B cell (primary cell): ENCODE measurements around the gene RSBN1L. TPM values are rescaled to one million over a fixed set of nuclear protein-coding genes. Genes with fewer than 3 reads are reported as not detected.

ENCODE experiments used
- ATAC-seq: fragments of 200-7000 bp; cut with Tn5 transposase; one replicate; pipeline ENCODE4 v1.10.0; 2021; ENCODE audit warnings: low read depth, mild to moderate bottlenecking, moderate number of reproducible peaks, moderate library complexity
- CTCF ChIA-PET: fragments of 350-600 bp; sonication (Branson Sonifier 250); formaldehyde crosslinking; loops from one replicate; lab custom pipeline; 2021; ENCODE audit warnings: antibody characterized with exemption, inconsistent platforms; lab: Charles Lee
- POLR2A ChIA-PET: fragments of 350-600 bp; sonication (Branson Sonifier 250); formaldehyde crosslinking; loops from one replicate; lab custom pipeline; 2021; ENCODE audit warnings: antibody characterized with exemption; lab: Charles Lee
- DNase-seq: peaks from one replicate; pipeline ENCODE4 v3.0.0; 2013
- H2AFZ ChIP-seq: 2 replicates; pipeline ENCODE4 v1.6.1; 2012; ENCODE audit warnings: mild to moderate bottlenecking, low read depth, low read length; ENCODE audit not compliant: insufficient read depth, poor library complexity, severe bottlenecking
- H3K27ac ChIP-seq, 2 donors: 1 replicate in 1 of 2; 2 replicates in 1 of 2; pipeline ENCODE4 v1.5.1; 2012 to 2013; ENCODE audit warnings: low read length in 2 of 2, mild to moderate bottlenecking in 2 of 2, moderate library complexity in 1 of 2
- H3K27me3 ChIP-seq, 4 experiments: fragments of 200-600 bp in 1 of 4; sonication (generic) in 1 of 4; replicated peaks in 1 of 4; 1 replicate in 2 of 4; 2 replicates in 2 of 4; pipeline versions ENCODE4 v1.6.1 to v1.7.0; 2013 to 2016; ENCODE audit warnings: low read length in 3 of 4, mild to moderate bottlenecking in 2 of 4, mixed read lengths in 1 of 4, moderate library complexity in 1 of 4; ENCODE audit not compliant: insufficient read depth in 4 of 4, control insufficient read depth in 3 of 4; ENCODE audit errors: control extremely low read depth in 1 of 4
- H3K36me3 ChIP-seq, 2 experiments: replicated peaks in 1 of 2; 1 replicate in 1 of 2; 2 replicates in 1 of 2; pipeline versions ENCODE4 v1.6.1 to v1.7.1; 2013; ENCODE audit warnings: low read length in 1 of 2; ENCODE audit not compliant: insufficient read depth in 2 of 2, control insufficient read depth in 1 of 2; ENCODE audit errors: control extremely low read depth in 1 of 2, extremely low read depth in 1 of 2
- H3K4me1 ChIP-seq, 2 donors: fragments of 200-600 bp in 1 of 2; sonication (generic) in 1 of 2; 1 replicate in 1 of 2; 2 replicates in 1 of 2; pipeline versions ENCODE4 v1.5.1 to v1.6.1; 2013 to 2017; ENCODE audit warnings: low read length in 2 of 2; ENCODE audit not compliant: control insufficient read depth in 2 of 2, insufficient read depth in 2 of 2
- H3K4me2 ChIP-seq: replicated peaks from 2 replicates; pipeline ENCODE3; 2012; ENCODE audit warnings: mild to moderate bottlenecking, low read depth, low read length; ENCODE audit not compliant: poor library complexity, severe bottlenecking
- H3K4me3 ChIP-seq, 5 experiments: fragments of 200-600 bp in 1 of 5; sonication (generic) in 1 of 5; 1 replicate in 3 of 5; 2 replicates in 2 of 5; pipeline versions ENCODE4 v1.5.1 to v1.7.0; 2011 to 2016; ENCODE audit warnings: low read length in 4 of 5, mild to moderate bottlenecking in 4 of 5, low read depth in 2 of 5, control low read depth in 1 of 5, moderate library complexity in 1 of 5; ENCODE audit not compliant: insufficient read depth in 1 of 5; ENCODE audit errors: control extremely low read depth in 1 of 5, extremely low read depth in 1 of 5
- H3K79me2 ChIP-seq: fragments of 200-600 bp; sonication (generic); one replicate; pipeline ENCODE4 v1.6.0; 2016; ENCODE audit warnings: low read length; ENCODE audit not compliant: control insufficient read depth, insufficient read depth
- H3K9ac ChIP-seq: fragments of 200-600 bp; sonication (generic); 2 replicates; pipeline ENCODE4 v1.6.1; 2017; ENCODE audit warnings: mild to moderate bottlenecking, low read length, moderate library complexity
- H3K9me3 ChIP-seq, 3 donors: one replicate each; pipeline versions ENCODE4 v1.6.1 to v1.7.1; 2013; ENCODE audit warnings: low read length in 2 of 3; ENCODE audit not compliant: control insufficient read depth in 2 of 3, insufficient read depth in 1 of 3; ENCODE audit errors: control extremely low read depth in 1 of 3
- H4K20me1 ChIP-seq: 2 replicates; pipeline ENCODE4 v1.6.0; 2012; ENCODE audit warnings: mild to moderate bottlenecking, low read length; ENCODE audit not compliant: insufficient read depth, control insufficient read depth, poor library complexity, severe bottlenecking
- H3K27ac Mint-ChIP-seq: one replicate; pipeline ENCODE4 v1.8.0; 2021; ENCODE audit warnings: mixed read lengths
- H3K27me3 Mint-ChIP-seq: one replicate; pipeline ENCODE4 v1.8.0; 2021; ENCODE audit warnings: mixed read lengths
- H3K4me1 Mint-ChIP-seq: one replicate; pipeline ENCODE4 v1.8.0; 2021; ENCODE audit warnings: mixed read lengths
- H3K4me3 Mint-ChIP-seq: one replicate; pipeline ENCODE4 v1.8.0; 2021; ENCODE audit warnings: mixed read lengths
- H3K9me3 Mint-ChIP-seq: one replicate; pipeline ENCODE4 v1.8.0; 2022; ENCODE audit warnings: mixed read lengths; ENCODE audit not compliant: insufficient read depth
- EZH2 ChIP-seq: IDR thresholded peaks from 2 replicates; pipeline ENCODE4 v1.6.1; 2012; ENCODE audit warnings: borderline replicate concordance, low read depth, mild to moderate bottlenecking, moderate library complexity, low read length; ENCODE audit not compliant: insufficient read depth, poor library complexity, severe bottlenecking
- WGBS: methylation state at CpG from one replicate; pipeline ENCODE4 v1.1.5; 2013; ENCODE audit warnings: missing lambda C conversion rate; ENCODE audit not compliant: insufficient coverage; 5-methylcytosine and 5-hydroxymethylcytosine counted together
- intact Hi-C: fragments of 100-400 bp; cut with micrococcal nuclease; formaldehyde crosslinking; loops from one replicate; pipeline ENCODE4 v1.10.0; 2022
- polyA plus RNA-seq: library from polyadenylated mRNA; depleted of rRNA; stranded (reverse); fragments of >200 nt; gene quantifications from 2 replicates; pipeline ENCODE4 v1.2.3, GENCODE V29; 2012
- total RNA-seq, 2 donors: library from RNA; stranded (reverse); fragments of 120-200 nt in 1 of 2; gene quantifications; 1 replicate in 1 of 2; 2 replicates in 1 of 2; pipeline versions ENCODE4 v1.2.3 to v1.2.4, GENCODE V29; 2013 to 2022
- TF ChIP-seq, protein P1 (sequence below): fragments of 200-600 bp; IDR thresholded peaks from one replicate; pipeline ENCODE4 v1.8.0; 2022; ENCODE audit warnings: antibody characterized with exemption, mild to moderate bottlenecking

RSBN1L gene
- total and polyA plus RNA-seq, 2 donors (not counting 1 experiment from before 2014, with no cell fraction given): 17.0 to 47.0 TPM

DNA sequence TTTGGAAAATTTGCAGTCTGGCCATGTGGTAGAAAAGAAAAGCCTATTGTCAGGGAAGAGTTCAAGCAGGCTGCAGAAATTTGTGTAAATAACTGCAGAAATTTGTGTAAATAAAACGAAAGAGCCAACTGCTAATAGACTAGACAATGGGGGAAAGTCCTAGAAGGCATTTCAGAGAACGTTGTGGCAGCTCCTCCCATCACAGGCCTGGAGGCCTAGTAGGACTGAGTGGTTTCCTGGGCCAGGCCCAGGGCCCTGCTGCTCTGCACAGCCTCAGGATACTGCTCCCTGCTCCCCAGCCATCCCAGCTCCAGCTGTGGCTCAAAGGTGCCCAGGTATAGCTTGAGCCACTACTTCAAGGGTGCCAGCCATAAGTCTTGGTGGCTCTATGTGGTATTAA is 50.9 kb downstream of the RSBN1L start:
- no peak for DNase-seq
- Histone ChIP-seq H2AFZ (no peak overlapping the region), H3K9me3 (no peaks in the 10 kb centered on the region), H3K27me3 (no peaks in the 10 kb centered on the region), H3K79me2 (peaks cover 85% of the 10 kb centered on the region), H3K4me1 (peaks cover 3 to 7% of the 10 kb centered on the region in 2 donors), H3K36me3 (peaks cover 10 to 32% of the 10 kb centered on the region in 2 experiments), H4K20me1 (peaks cover 31% of the 10 kb centered on the region), H3K4me2 (no peak overlapping the region), H3K9ac (no peak overlapping the region), H3K27ac (no peak overlapping the region), H3K4me3 (no peak overlapping the region)
- intact Hi-C loops: no loop called here
- ChIA-PET POLR2A (no interaction called here), CTCF (interaction anchor here (0.9 to 2.4 kb wide), 5 partner anchors 10 to 186 kb away, joined by 3 to 11 read pairs (median 4); no protein-coding TSS in a partner anchor)
- WGBS: 78% methylated on average over 2 of the region's 2 CpGs
- H3K4me3 Mint-ChIP-seq: no peak overlapping the region
- peaks cover 18% of the 10 kb centered on the region for H3K4me1 Mint-ChIP-seq
- TF ChIP-seq, protein P1, sequence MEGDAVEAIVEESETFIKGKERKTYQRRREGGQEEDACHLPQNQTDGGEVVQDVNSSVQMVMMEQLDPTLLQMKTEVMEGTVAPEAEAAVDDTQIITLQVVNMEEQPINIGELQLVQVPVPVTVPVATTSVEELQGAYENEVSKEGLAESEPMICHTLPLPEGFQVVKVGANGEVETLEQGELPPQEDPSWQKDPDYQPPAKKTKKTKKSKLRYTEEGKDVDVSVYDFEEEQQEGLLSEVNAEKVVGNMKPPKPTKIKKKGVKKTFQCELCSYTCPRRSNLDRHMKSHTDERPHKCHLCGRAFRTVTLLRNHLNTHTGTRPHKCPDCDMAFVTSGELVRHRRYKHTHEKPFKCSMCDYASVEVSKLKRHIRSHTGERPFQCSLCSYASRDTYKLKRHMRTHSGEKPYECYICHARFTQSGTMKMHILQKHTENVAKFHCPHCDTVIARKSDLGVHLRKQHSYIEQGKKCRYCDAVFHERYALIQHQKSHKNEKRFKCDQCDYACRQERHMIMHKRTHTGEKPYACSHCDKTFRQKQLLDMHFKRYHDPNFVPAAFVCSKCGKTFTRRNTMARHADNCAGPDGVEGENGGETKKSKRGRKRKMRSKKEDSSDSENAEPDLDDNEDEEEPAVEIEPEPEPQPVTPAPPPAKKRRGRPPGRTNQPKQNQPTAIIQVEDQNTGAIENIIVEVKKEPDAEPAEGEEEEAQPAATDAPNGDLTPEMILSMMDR: no peak
- no peak for TF ChIP-seq EZH2
- ATAC-seq: no peak
- H3K27ac Mint-ChIP-seq: no peak overlapping the region
- no peaks in the 10 kb centered on the region for H3K9me3 Mint-ChIP-seq
- no peaks in the 10 kb centered on the region for H3K27me3 Mint-ChIP-seq

DNA sequence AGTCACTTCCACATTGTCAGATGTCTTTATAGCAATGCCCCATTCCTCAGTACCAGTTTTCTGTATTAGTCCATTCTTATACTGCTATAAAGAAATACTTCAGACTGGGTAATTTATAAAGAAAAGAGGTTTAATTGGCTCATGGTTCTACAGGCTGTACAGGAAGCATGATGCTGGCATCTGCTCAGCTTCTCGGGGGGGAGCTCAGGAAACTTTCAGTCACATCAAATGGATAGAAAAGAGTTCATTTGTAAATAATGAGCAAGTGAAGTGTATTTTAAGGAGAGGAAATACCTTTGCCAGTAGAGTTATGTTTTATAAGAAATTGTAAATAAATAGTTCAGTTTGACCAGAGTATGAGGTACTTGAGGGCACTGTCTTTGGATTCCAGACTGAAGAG is 51.5 kb downstream of the RSBN1L start:
- no peak overlapping the region for H3K4me2 ChIP-seq
- CTCF ChIA-PET: interaction anchor here (0.9 to 2.4 kb wide), 6 partner anchors 9 to 186 kb away, joined by 3 to 11 read pairs (median 4); no protein-coding TSS in a partner anchor
- intact Hi-C loops: no loop called here
- peaks cover 8 to 35% of the 10 kb centered on the region in 2 experiments for H3K36me3 ChIP-seq
- no peaks in the 10 kb centered on the region for H3K9me3 Mint-ChIP-seq
- H3K27ac ChIP-seq: no peak overlapping the region
- H4K20me1 ChIP-seq: peaks cover 32% of the 10 kb centered on the region
- H3K4me3 ChIP-seq: no peak overlapping the region
- H3K27ac Mint-ChIP-seq: no peak overlapping the region
- no peaks in the 10 kb centered on the region for H3K9me3 ChIP-seq
- peaks cover 21% of the 10 kb centered on the region for H3K4me1 Mint-ChIP-seq
- H2AFZ ChIP-seq: no peak overlapping the region
- H3K79me2 ChIP-seq: peaks cover 88% of the 10 kb centered on the region
- no peak overlapping the region for H3K9ac ChIP-seq
- ATAC-seq (no peak), DNase-seq (no peak)
- H3K27me3 Mint-ChIP-seq: no peaks in the 10 kb centered on the region
- no CpG with 5 or more reads among the region's 1 CpG for WGBS
- H3K27me3 ChIP-seq: no peaks in the 10 kb centered on the region
- no peak for TF ChIP-seq EZH2
- TF ChIP-seq, protein P1: no peak
- no peak overlapping the region for H3K4me3 Mint-ChIP-seq
- H3K4me1 ChIP-seq: peaks cover 3 to 8% of the 10 kb centered on the region in 2 donors
- POLR2A ChIA-PET: no interaction called here
